ENCODE data around the gene PPT1. TPM values are rescaled to one million over a fixed set of nuclear protein-coding genes. Genes with fewer than 3 reads are reported as not detected.
A peak's percentile ranks its signal among the peaks of the same experiment; 100 is the strongest.

The PPT1 gene
- total and polyA plus RNA-seq, 2 donors (not counting 3 experiments of a cell fraction or from before 2014, with no cell fraction given), result 58.0 to 131 TPM

- no peak for TF ChIP-seq GATA2 (IDR thresholded peaks at IDR 0.05; ENCODE audit: insufficient read depth, insufficient read length, low read depth, low read length)
- no peak for TF ChIP-seq JUN (IDR thresholded peaks at IDR 0.05; ENCODE audit: borderline replicate concordance, insufficient read depth, insufficient read length, low read depth)
- no peak for TF ChIP-seq POLR2AphosphoS5 (IDR thresholded peaks at IDR 0.05; ENCODE audit: insufficient read depth, low read depth, low read length)
- no peak for TF ChIP-seq POLR2A (IDR thresholded peaks at IDR 0.05; ENCODE audit: low read depth, low read length)
- TF ChIP-seq MYC (IDR thresholded peaks at IDR 0.05; ENCODE audit: low read depth, low read length), result no peak
- no peak for TF ChIP-seq CTCF (IDR thresholded peaks at IDR 0.05; ENCODE audit: extremely low read depth in 1 of 2, insufficient read depth in 1 of 2, low read depth in 1 of 2, low read length in 2 of 2)
- TF ChIP-seq EZH2 (IDR thresholded peaks at IDR 0.05; ENCODE audit: borderline replicate concordance, low read depth, low read length, severe bottlenecking), result no peak
- no peak for TF ChIP-seq MAX (IDR thresholded peaks at IDR 0.05; ENCODE audit: insufficient read depth, insufficient read length)
- no peak for TF ChIP-seq FOS (IDR thresholded peaks at IDR 0.05; ENCODE audit: borderline replicate concordance, insufficient read depth, low read length)
- H3K9ac ChIP-seq (replicated peaks; ENCODE audit: extremely low read depth, insufficient read depth, low read length), result no peak overlapping the region
- DNase-seq (ENCODE audit: low read depth, low spot score) (no peak), FAIRE-seq (no peak)
- no peak overlapping the region for H3K4me3 ChIP-seq (replicated peaks in 1 of 3; ENCODE audit: insufficient read depth in 1 of 3, low read depth in 1 of 3, low read length in 3 of 3)
- dilution Hi-C loops (cut with MboI; ENCODE audit: extremely low pct_ligation_motif_present, low sequenced_read_pairs) (no loop called here), intact Hi-C loops (cut with micrococcal nuclease) (no loop called here)
- peaks cover 80% of the 10 kb centered on the region for H3K79me2 ChIP-seq (ENCODE audit: control insufficient read depth, insufficient read depth, low read length)
- no peak overlapping the region for H2AFZ ChIP-seq (ENCODE audit: low read depth, low read length)
- peak overlapping the region; percentile 84 for H3K4me2 ChIP-seq (ENCODE audit: insufficient read depth, low read length)
- BruUV-seq (replicated peaks), result no TSS peak
- H3K4me1 ChIP-seq (ENCODE audit: control insufficient read depth, extremely low read depth, insufficient read depth, low read length), result peaks cover 48% of the 10 kb centered on the region
- ChIA-PET POLR2A (no interaction called here), CTCF (interaction anchor here (0.6 to 2.2 kb wide), 5 partner anchors 16 to 280 kb away, joined by 3 to 6 read pairs (median 3); no protein-coding TSS in a partner anchor)
- no peaks in the 10 kb centered on the region for H3K9me3 ChIP-seq (replicated peaks; ENCODE audit: control insufficient read depth, insufficient read depth, low read length)
- H3K9me1 ChIP-seq (replicated peaks; ENCODE audit: control insufficient read depth, extremely low read depth, insufficient read depth, low read length), result no peaks in the 10 kb centered on the region
- H3K36me3 ChIP-seq (ENCODE audit: control insufficient read depth in 2 of 2, extremely low read depth in 1 of 2, insufficient read depth in 2 of 2, low read length in 2 of 2), result peaks cover 7 to 16% of the 10 kb centered on the region in 2 experiments
- H3K27me3 ChIP-seq (ENCODE audit: control insufficient read depth in 2 of 2, insufficient read depth in 2 of 2, low read length in 2 of 2), result no peaks in the 10 kb centered on the region
- H4K20me1 ChIP-seq (replicated peaks; ENCODE audit: control insufficient read depth, extremely low read depth, insufficient read depth, low read length), result peaks cover 5% of the 10 kb centered on the region
- H3K27ac ChIP-seq (ENCODE audit: insufficient read depth, low read depth, low read length), result no peak overlapping the region
Measured at GRCh38 chr1:40058097-40058452, 39.0 kb downstream of the PPT1 start.

Data from endothelial cell of umbilical vein (primary cell).